Mesothelial cell of epicardium (in vitro differentiated cells): ENCODE results near the gene RAB5IF. TPM values are rescaled to one million over a fixed set of nuclear protein-coding genes. Genes with fewer than 3 reads are reported as not detected.

ENCODE experiments used
- DNase-seq, 2 experiments: peaks; one replicate each; pipeline ENCODE4 v3.0.0; 2021; ENCODE audit warnings: low spot score in 2 of 2; ENCODE audit not compliant: unreplicated experiment in 2 of 2
- H3K27ac Mint-ChIP-seq: 2 replicates; pipeline ENCODE4 v1.8.0; 2021; ENCODE audit warnings: mixed read lengths
- H3K27me3 Mint-ChIP-seq: 2 replicates; pipeline ENCODE4 v1.8.0; 2021; ENCODE audit warnings: low read depth, mixed read lengths
- H3K36me3 Mint-ChIP-seq: 2 replicates; pipeline ENCODE4 v1.8.0; 2021; ENCODE audit warnings: mixed read lengths
- H3K4me1 Mint-ChIP-seq: 2 replicates; pipeline ENCODE4 v1.8.0; 2021; ENCODE audit warnings: mixed read lengths
- H3K4me3 Mint-ChIP-seq: 2 replicates; pipeline ENCODE4 v1.8.0; 2021; ENCODE audit warnings: mild to moderate bottlenecking, moderate library complexity, mixed read lengths
- H3K9me3 Mint-ChIP-seq: 2 replicates; pipeline ENCODE4 v1.8.0; 2021; ENCODE audit warnings: mixed read lengths
- total RNA-seq: library from RNA; stranded (reverse); gene quantifications from 3 replicates; pipeline ENCODE4 v1.2.1, GENCODE V29; 2021
- TF ChIP-seq, protein P1 (sequence below): fragments of 200-600 bp; sonication (generic); IDR thresholded peaks from one replicate; pipeline ENCODE4 v1.5.0; 2021; ENCODE audit warnings: antibody characterized with exemption; ENCODE audit not compliant: unreplicated experiment

Gene RAB5IF
- total RNA-seq, 1 donor from 2014 or later, result 40.0 TPM

DNA sequence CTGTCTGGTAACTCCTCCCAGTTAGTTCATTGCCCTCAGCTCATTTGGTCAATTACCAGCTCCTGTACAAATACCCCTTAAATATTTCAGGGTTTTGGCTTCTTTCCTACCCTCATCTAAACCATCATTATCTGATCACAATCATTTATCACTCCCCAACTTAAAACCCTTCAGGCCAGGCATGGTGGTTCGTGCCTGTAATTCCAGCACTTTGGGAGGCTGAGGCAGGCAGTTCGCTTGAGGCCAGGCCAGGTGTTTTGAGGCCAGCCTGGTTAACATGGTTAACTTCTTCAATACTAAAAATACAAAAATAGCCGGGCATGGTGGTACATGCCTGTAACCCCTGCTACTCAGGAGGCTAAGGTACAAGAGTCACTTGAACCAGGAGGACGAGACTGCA lies 22.8 kb upstream of the RAB5IF start:
- H3K27me3 Mint-ChIP-seq, result no peaks in the 10 kb centered on the region
- TF ChIP-seq, protein P1, sequence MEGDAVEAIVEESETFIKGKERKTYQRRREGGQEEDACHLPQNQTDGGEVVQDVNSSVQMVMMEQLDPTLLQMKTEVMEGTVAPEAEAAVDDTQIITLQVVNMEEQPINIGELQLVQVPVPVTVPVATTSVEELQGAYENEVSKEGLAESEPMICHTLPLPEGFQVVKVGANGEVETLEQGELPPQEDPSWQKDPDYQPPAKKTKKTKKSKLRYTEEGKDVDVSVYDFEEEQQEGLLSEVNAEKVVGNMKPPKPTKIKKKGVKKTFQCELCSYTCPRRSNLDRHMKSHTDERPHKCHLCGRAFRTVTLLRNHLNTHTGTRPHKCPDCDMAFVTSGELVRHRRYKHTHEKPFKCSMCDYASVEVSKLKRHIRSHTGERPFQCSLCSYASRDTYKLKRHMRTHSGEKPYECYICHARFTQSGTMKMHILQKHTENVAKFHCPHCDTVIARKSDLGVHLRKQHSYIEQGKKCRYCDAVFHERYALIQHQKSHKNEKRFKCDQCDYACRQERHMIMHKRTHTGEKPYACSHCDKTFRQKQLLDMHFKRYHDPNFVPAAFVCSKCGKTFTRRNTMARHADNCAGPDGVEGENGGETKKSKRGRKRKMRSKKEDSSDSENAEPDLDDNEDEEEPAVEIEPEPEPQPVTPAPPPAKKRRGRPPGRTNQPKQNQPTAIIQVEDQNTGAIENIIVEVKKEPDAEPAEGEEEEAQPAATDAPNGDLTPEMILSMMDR, result no peak
- H3K4me3 Mint-ChIP-seq, result no peak overlapping the region
- peak overlapping the region; percentile 30 for H3K27ac Mint-ChIP-seq
- no peak for DNase-seq
- H3K4me1 Mint-ChIP-seq, result peaks cover 9% of the 10 kb centered on the region
- peaks cover 23% of the 10 kb centered on the region for H3K36me3 Mint-ChIP-seq
- no peaks in the 10 kb centered on the region for H3K9me3 Mint-ChIP-seq

DNA sequence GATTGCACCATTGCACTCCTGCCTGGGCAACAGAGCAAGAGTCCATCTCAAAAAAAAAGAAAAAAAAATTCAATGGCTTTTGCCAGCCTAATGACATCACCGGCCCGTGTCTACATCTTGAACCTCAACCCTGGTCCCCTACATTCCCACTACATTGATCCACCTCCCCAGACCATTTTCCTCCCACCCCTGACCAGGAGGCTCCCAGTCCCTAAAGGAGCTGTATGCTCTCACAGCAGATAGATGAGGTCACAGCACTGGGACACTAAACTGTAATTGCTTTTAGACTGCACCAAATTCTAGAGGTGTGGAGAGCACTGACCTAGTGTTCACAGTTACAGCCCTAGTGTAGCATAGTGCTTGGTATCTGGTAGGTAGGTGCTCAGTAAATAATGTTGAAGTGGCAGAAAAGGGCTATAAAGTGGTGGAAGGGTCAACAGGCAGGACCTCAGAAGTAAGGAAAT lies 21.5 kb upstream of the RAB5IF start:
- H3K36me3 Mint-ChIP-seq, result peaks cover 21% of the 10 kb centered on the region
- TF ChIP-seq, protein P1, result no peak
- no peak overlapping the region for H3K4me3 Mint-ChIP-seq
- H3K27ac Mint-ChIP-seq, result peak overlapping the region; percentile 32
- DNase-seq, result no peak
- H3K27me3 Mint-ChIP-seq, result no peaks in the 10 kb centered on the region
- H3K4me1 Mint-ChIP-seq, result peaks cover 9% of the 10 kb centered on the region
- H3K9me3 Mint-ChIP-seq, result no peaks in the 10 kb centered on the region

DNA sequence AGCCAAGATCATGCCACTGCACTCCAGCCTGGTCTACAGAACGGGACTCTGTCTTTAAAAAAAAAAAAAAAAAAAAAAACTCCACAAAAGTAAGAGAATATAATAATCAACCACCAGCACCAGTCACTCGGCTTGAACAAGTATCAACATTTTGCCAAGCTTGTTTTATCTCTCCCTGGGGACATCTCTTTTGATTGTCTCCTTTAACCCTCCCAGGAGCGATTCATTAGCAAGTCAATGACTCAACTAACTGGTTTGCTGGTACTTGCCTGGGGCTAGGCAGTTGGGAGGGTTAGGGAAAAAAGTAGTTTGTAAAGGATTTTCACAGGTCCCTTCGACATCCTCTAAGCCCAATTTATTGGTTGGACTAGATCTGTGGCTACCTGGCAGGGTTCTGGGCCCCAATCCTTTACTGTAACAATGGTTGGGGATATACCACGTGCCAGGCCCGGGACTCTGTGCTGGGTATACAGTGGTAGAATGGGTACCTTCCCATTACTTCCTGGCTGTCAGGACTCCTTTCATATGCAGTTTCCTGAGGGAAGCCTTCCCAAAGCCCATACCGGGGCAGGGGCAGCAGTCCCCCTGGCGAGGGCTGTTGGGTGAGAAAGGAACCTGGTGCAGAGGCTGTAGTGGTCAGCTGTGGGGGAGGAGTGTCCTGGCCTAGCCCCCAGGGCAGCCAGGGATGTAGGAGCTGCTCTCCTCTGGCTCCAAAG lies 20.0 kb upstream of the RAB5IF start:
- no peaks in the 10 kb centered on the region for H3K27me3 Mint-ChIP-seq
- H3K9me3 Mint-ChIP-seq, result no peaks in the 10 kb centered on the region
- H3K4me3 Mint-ChIP-seq, result no peak overlapping the region
- peaks cover 18% of the 10 kb centered on the region for H3K36me3 Mint-ChIP-seq
- peak overlapping the region; percentile 21 for H3K27ac Mint-ChIP-seq
- H3K4me1 Mint-ChIP-seq, result peaks cover 2% of the 10 kb centered on the region
- DNase-seq, result no peak
- TF ChIP-seq, protein P1, result no peak

DNA sequence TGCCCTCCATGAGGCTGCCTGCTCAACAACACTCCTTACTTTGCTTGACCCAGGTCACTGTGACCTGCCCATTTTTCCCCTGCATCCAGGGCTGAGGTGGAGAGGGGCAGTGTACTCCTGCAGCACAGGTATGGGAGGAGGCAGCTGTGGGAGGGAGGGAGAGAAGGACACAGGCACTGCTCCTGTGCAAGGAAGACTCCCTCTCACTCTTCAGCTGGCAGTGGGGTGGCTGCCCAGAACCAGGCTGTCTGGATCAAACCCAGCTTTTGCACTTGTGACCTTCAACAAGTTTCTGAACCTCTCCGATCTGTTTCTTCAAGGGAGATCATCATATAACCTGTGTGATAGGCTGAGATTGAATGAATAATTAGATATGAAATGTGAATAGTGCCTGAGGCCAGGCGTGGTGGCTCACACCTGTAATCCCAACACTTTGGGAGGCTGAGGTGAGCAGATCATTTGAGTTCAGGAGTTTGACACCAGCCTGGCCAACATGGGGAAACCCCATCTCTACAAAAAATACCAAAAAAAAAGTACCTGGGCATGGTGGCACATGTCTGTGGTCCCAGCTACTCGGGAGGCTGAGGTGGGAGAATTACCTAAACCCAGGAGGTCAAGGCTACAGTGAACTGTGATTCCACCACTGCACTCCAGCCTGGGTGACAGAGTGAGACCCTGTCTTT lies 18.1 kb upstream of the RAB5IF start:
- no peak overlapping the region for H3K4me3 Mint-ChIP-seq
- H3K27me3 Mint-ChIP-seq, result no peaks in the 10 kb centered on the region
- DNase-seq, result no peak
- H3K9me3 Mint-ChIP-seq, result no peaks in the 10 kb centered on the region
- H3K36me3 Mint-ChIP-seq, result peaks cover 28% of the 10 kb centered on the region
- H3K4me1 Mint-ChIP-seq, result peaks cover 9% of the 10 kb centered on the region
- H3K27ac Mint-ChIP-seq, result peak overlapping the region; percentile 19
- TF ChIP-seq, protein P1, result no peak

DNA sequence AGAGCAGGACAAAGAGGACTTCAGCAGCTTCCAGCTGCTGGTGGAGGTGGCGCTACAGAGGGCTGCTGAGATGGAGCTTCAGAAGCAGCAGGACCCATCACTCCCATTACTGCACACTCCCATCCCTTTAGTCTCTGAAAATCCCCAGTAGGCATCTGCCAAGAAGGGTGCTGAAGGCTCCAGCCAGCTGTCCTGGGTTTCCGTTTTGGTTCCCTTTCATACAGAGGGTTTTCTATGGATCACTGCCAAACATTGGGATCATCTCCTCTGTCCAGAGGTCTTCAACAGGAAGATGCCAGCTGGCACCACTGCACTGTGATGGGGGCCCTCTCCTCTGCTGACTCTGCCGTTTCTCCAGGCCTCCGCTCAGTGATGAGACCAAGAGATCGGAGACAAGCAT lies 14.3 kb upstream of the RAB5IF start:
- TF ChIP-seq, protein P1, result no peak
- peak overlapping the region; percentile 39 for H3K27ac Mint-ChIP-seq
- H3K4me1 Mint-ChIP-seq, result peaks cover 7% of the 10 kb centered on the region
- H3K4me3 Mint-ChIP-seq, result no peak overlapping the region
- no peaks in the 10 kb centered on the region for H3K27me3 Mint-ChIP-seq
- peaks cover 29% of the 10 kb centered on the region for H3K36me3 Mint-ChIP-seq
- no peaks in the 10 kb centered on the region for H3K9me3 Mint-ChIP-seq
- no peak for DNase-seq
